ENCODE results near the gene CCDC159. TPM values are rescaled to one million over a fixed set of nuclear protein-coding genes. Genes with fewer than 3 reads are reported as not detected.

Gene CCDC159
- total RNA-seq, 1 experiment from 2014 or later: 1.7 TPM

Other genes starting within 250 kb of the CCDC159 start
- gene SPC24, start 190.7 kb upstream of the CCDC159 start, total RNA-seq (2014; rRNA removed; shearing (Covaris generic)): 18.7 and 23.4 TPM in 2 replicates
- 10.7 and 10.9 TPM in 2 replicates for gene KANK2, start 149.0 kb upstream of the CCDC159 start, total RNA-seq (2014; rRNA removed; shearing (Covaris generic))
- gene ANGPTL8, start 106.9 kb upstream of the CCDC159 start, total RNA-seq (2014; rRNA removed; shearing (Covaris generic)): not detected in 2 replicates
- gene DOCK6, start 84.0 kb upstream of the CCDC159 start, total RNA-seq (2014; rRNA removed; shearing (Covaris generic)): 3.5 and 3.9 TPM in 2 replicates
- not detected in 2 replicates for gene TSPAN16, start 50.4 kb upstream of the CCDC159 start, total RNA-seq (2014; rRNA removed; shearing (Covaris generic))
- 7.6 and 9.3 TPM in 2 replicates for gene RAB3D, start 6.9 kb upstream of the CCDC159 start, total RNA-seq (2014; rRNA removed; shearing (Covaris generic))
- 79.4 and 87.3 TPM in 2 replicates for gene TMEM205, start 251 bp upstream of the CCDC159 start, total RNA-seq (2014; rRNA removed; shearing (Covaris generic))
- 4.9 and 7.6 TPM in 2 replicates for gene PLPPR2, start 8.9 kb downstream of the CCDC159 start, total RNA-seq (2014; rRNA removed; shearing (Covaris generic))
- gene SWSAP1, start 28.1 kb downstream of the CCDC159 start, total RNA-seq (2014; rRNA removed; shearing (Covaris generic)): 1.0 and 2.4 TPM in 2 replicates
- gene EPOR, start 37.8 kb downstream of the CCDC159 start, total RNA-seq (2014; rRNA removed; shearing (Covaris generic)): 8.0 and 9.2 TPM in 2 replicates
- 2.0 and 2.2 TPM in 2 replicates for gene RGL3, start 72.8 kb downstream of the CCDC159 start, total RNA-seq (2014; rRNA removed; shearing (Covaris generic))
- gene ODAD3, start 88.6 kb downstream of the CCDC159 start, total RNA-seq (2014; rRNA removed; shearing (Covaris generic)): 0.08 TPM in 1 of 2 replicates, not detected in the other
- gene PRKCSH, start 89.1 kb downstream of the CCDC159 start, total RNA-seq (2014; rRNA removed; shearing (Covaris generic)): 93.9 and 122 TPM in 2 replicates
- gene ELAVL3, start 134.5 kb downstream of the CCDC159 start, total RNA-seq (2014; rRNA removed; shearing (Covaris generic)): not detected in 2 replicates
- 1.6 and 5.6 TPM in 2 replicates for gene ZNF653, start 159.3 kb downstream of the CCDC159 start, total RNA-seq (2014; rRNA removed; shearing (Covaris generic))
- 47.8 and 56.9 TPM in 2 replicates for gene ECSIT, start 182.6 kb downstream of the CCDC159 start, total RNA-seq (2014; rRNA removed; shearing (Covaris generic))
- gene CNN1, start 192.3 kb downstream of the CCDC159 start, total RNA-seq (2014; rRNA removed; shearing (Covaris generic)): not detected in 2 replicates
- gene ELOF1, start 212.7 kb downstream of the CCDC159 start, total RNA-seq (2014; rRNA removed; shearing (Covaris generic)): 34.5 and 44.1 TPM in 2 replicates
- 64.7 and 68.3 TPM in 2 replicates for gene ACP5, start 231.1 kb downstream of the CCDC159 start, total RNA-seq (2014; rRNA removed; shearing (Covaris generic))

Measured in SK-MEL-5 (cell line).